Mammary epithelial cell (primary cell): ENCODE data around the gene NID2.

ENCODE experiments used
- CTCF ChIP-seq, 2 donors: IDR thresholded peaks in 1 of 2; conservative IDR thresholded peaks in 1 of 2; 2 replicates each; pipeline ENCODE4 v1.5.1; 2011 to 2012; ENCODE audit warnings: inconsistent platforms in 2 of 2, low read length in 2 of 2, mild to moderate bottlenecking in 2 of 2, control low read depth in 1 of 2, low read depth in 1 of 2; ENCODE audit not compliant: insufficient read depth in 1 of 2; ENCODE audit errors: extremely low read depth in 1 of 2
- EZH2 ChIP-seq: IDR thresholded peaks from 2 replicates; pipeline ENCODE4 v1.6.1; 2012; ENCODE audit warnings: low read length, inconsistent platforms, borderline replicate concordance

GRCh38 chr14:52049721-52050588 lies 18.9 kb downstream of the NID2 start:
- TF ChIP-seq CTCF (conservative IDR thresholded peaks at IDR 0.05 in 1 of 2, IDR thresholded peaks at IDR 0.05 in 1 of 2; ENCODE audit: extremely low read depth in 1 of 2, insufficient read depth in 1 of 2, low read depth in 1 of 2, low read length in 2 of 2) (no peak), EZH2 (no peak)
